HG02610 (cell line): ENCODE results near the gene NT5DC3.
"Not testable (repeated sequence)": the region's sequence is repeated elsewhere in the genome, so short reads cannot be mapped to it uniquely, and the experiment has no call there.

Experiments used
- ATAC-seq: cut with Tn5 transposase; IDR thresholded peaks from one replicate; pipeline ENCODE4 v1.9.1; 2021; ENCODE audit warnings: mild to moderate bottlenecking, moderate library complexity; ENCODE audit not compliant: unreplicated experiment

The NT5DC3 gene

DNA sequence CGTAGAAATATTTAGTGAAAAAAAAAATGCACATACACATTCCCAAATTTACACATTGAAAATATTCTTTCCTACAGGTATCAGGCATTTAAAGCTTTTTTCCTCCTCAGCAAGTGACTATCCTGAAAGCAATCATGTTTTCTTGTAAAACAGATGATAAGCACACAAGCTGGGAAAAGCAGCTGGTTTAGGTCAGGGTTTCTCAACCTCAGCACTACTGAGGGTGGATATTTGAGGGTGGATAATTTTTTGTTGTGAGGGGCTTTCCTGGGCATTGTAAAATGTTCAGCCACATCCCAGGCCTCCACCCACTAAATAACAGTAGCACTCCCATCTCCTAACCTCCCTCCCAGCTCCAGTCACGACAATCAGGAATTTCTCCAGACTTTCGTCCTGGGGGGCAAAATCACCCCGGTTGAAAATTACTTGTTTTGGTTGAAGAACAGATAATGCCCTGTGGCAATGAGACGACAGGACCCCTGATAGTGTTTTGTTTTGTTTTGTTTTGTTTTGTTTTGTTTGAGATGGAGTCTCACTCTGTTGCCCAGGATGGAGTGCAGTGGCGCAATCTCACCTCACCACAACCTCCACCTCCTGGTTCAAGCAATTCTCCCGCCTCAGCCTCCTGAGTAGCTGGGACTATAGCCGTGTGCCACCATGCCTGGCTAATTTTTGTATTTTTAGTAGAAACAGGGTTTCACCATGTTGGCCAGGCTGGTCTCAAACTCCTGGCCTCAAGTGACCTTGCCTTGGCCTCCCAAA lies 15.0 kb upstream of the NT5DC3 start:
- ATAC-seq: no peak

DNA sequence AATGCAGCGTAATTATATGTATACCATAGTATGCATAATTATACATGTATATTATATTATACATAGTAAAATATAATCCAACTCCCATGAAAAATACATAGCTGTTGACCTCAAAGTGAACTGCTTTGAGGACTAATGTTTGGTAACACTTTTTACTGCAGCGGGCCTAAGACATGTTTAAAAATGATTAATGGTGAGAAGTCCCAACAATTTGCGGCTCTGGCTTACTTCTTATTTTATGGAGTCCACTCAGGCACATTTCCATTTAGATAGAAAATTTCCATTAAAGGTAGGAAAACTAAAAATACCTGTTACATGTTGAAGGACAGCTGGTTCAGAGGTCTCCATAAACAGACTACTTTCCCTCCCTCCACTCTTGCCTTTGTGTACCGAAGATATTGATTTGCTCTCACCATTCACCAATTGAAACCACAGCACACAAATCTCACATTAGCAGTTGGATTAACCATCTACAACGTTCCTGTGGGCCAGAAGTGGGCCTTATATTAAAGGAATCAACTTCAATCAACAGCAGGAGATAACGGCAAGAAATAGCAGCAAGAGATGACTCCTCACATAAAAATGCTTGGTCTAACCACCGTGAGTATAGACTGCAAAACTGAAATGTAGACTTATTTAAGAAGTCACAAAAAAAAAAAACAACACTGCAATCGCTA lies 14.1 kb upstream of the NT5DC3 start:
- ATAC-seq: no peak

DNA sequence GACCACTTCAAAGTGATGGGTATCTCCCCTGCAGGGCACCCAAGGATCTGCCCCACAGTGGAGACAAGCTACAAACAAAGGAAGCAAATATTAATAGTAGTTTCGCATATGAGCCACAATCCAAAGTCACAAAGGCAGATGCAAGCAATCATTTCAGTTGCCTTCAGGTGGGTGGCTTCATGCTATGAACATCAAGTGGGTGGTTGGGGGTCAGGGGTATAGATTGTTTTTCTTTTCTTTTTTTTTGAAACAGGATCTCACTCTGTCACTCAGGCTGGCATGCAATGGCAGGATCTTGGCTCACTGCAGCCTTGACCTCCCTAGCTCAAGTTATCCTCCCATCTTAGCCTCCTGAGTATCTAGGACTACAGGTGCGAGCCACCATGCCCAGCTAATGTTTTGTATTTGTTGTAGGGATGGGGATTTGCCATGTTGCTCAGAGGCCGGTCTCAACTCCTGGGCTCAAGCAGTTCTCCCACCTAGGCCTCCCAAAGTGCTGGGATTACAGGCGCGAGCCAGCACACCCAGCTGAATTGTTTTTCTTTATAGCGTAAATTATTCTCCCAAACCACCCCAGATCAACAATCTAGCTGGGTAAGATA lies 13.4 kb upstream of the NT5DC3 start:
- ATAC-seq: no peak

DNA sequence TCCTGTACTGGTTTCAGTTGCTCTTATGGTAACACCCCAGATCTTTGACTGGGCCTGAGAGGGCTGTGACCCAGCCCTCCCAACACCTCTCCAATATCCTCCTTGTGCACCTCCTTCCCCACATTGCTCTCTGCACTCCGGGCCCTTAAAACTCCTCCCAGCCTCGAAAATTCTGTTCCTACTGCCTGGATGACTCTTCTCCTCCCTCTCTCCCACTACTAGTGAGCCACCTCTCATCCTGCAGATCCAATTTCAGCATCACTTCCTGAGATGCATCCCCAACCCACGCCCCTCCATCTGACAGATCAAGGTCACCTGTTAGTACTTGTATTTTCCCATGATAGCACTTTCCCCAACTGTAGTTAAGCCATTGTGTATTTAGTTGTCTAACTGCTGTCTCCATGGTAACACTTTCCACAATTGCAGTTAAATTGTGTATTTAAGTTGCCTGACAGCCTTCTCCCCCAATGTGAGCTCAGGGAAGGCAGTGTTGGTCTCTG lies 11.5 kb upstream of the NT5DC3 start:
- no peak for ATAC-seq

DNA sequence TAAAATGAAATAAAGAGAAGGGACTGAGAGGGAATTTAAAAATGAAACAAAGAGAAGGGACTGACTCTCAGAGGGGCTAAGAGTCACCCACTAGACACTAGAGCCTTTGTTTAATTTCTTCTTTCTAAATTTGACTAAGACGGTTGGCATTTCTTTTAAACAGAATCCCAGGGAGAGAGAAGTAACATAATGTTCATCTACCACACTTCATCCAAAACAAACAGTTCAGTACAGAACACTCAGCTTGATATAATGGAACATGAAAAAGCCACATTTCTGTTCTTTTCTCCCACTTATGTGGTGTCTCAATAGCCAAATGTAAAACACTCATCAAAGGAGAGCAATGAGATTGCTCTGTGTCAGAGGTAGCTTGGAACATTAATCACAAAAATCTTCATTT lies 10.1 kb upstream of the NT5DC3 start:
- ATAC-seq: no peak

DNA sequence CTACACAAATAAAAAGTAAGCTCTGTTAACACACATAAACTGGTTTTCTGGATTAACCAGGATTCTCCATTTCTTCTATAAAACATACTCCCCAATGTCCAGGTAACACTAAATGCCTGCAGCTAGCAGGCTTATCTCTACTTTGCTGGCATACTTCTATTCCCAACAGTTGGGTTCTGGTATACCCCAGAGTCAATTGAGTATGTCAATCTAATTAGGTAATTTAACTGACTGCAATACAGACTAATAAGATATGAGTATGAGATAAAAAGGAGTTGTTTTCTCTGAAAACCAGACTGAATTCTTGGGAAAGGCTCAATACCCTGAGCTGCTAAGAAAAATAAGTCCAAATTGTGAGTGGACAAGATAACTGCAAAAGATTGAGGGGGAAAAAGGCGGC lies 9.4 kb upstream of the NT5DC3 start:
- no peak for ATAC-seq

DNA sequence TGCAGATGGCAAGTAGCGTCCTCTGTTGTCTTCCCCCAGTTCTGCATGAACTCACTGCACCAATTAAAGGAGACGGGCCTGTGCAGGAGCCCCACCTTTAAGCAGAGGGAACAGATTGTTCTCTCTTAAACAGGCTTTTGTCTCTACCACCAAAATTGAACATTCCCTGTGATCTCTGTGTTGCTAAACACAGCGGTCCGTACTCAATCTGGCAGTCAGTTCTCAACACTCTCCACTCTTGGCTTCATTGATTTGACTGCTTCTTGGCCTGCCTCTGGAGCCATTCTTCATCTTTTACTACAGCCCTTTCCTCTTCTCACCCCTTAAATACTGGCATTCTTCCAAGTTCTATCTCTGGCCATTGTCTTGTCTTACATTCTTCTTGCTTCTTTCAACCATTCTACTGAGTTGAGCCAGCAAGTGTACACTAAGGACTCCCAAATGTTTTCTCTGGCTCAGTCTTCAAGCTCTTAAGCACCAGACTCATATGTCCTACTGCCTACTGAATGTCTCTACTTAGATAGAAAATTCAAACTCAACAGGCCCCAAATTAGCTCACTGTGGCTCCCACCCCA lies 8.0 kb upstream of the NT5DC3 start:
- ATAC-seq: no peak

DNA sequence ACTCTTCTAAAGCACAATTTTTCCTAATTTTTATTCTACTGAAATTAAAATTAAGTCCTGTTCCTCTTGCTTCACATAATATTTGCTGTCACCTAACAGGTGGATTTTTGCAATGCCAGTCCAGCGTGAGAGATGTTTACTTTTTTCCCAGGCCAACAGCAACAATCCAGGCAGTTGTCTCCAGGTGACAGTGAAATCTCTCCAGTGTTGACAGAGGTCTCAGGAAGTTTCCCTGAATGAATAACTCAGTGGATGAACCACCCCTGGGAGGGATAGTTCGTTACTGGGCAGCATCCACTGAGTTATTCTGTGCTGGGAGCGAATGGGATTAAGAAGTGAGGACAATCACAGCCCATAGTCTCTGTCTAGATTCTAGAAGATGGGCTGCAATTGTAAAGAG lies 7.1 kb upstream of the NT5DC3 start:
- no peak for ATAC-seq

DNA sequence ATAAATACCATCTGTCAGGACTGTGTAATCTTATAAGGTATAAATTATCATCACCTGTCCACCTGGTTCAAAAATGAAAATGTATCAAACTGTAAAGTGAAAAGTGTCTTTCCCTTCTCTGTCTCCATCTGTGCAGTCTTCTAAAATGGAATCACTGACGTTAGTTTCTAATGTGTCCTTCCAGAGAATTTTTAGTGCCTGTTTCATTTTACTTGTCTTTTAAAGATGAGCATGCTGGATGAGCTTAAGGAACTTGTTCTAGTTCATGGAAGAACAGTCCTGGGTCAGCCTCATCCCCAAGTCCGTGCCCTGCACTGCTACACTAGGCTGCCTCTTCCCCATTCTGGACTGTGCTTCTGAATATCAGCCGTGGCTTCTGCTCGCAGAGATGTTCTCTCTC lies 5.4 kb upstream of the NT5DC3 start:
- no peak for ATAC-seq

DNA sequence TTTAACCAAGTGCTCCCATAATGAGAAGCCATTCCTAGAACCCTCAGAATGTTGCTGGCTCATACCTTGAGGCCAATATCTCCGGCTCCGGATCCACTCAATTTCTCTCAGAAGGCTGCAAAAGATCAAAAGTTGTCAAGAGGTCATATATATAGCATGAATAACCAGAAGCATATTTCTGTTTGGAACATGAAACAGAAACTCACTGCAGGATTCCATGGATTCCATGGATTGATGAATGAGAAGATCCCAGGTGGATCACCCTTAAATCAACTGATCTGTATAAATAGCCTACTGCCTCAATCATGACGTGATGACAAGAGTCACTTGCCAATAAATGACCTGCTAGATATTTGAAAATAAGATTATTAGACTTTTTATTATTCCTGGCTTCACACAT lies 3.3 kb upstream of the NT5DC3 start:
- no peak for ATAC-seq

DNA sequence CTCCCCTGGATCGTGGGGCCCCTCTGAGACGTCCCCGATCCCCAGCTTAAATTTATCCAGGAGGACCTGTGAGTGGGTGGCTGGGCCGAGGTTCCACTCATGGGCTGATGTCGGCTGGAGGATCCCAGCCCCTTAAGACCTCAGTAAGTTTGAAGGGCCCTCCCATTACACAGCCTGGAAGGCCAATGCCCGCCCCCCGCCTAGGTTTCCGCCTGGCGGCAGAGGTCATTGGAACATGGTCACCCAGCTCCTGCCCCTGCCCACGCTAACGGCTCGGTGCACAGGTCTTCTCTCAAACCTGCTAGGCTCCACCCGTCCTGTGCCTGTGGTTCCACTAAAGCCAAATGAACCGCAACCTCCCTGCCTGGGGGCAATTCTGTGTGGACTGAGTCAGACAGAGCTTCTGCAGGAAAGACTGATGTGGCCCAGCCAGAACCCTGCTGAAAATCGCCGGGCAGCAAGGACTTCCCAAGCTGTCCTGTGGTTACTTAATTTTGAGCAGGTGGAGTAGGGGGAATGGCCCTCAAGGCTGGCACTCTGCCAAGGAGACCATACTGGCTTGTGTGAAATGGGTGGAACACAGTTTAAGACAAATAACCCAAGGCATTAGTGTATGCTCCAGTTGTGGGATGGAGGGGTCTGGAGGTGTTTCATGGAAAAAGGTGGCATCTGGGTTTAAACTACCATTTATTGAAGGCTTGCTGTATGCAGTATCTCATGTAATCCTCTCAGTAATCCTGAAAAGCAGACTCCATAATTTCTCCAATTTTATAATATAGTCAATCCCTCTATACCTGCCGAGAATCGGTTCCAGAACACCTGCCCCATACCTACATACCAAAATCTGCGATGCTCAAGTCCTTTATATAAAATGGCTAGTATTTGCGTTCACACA lies 903 bp upstream of the NT5DC3 start:
- no peak for ATAC-seq

DNA sequence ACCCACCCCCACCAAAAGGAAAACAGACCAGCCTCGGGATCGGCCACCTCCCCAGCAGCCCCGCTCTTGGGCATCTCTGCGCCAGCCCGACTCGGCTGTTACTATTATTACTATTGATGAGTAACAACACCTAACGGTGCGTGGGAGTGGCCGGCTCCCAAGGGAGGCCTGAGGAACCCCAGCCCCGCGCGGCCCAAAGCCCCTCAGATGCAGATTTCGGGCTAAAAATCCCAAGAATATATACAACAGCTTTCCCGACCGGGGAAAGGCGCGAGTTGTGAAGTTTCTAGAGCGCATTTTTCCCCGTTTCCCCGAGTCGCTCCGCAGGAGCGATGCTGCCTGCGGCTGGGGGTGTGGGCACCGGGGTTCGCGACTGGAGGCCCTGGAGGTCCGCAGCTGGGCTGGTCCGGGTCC lies 565 bp downstream of the NT5DC3 start:
- ATAC-seq: peak; percentile 43

DNA sequence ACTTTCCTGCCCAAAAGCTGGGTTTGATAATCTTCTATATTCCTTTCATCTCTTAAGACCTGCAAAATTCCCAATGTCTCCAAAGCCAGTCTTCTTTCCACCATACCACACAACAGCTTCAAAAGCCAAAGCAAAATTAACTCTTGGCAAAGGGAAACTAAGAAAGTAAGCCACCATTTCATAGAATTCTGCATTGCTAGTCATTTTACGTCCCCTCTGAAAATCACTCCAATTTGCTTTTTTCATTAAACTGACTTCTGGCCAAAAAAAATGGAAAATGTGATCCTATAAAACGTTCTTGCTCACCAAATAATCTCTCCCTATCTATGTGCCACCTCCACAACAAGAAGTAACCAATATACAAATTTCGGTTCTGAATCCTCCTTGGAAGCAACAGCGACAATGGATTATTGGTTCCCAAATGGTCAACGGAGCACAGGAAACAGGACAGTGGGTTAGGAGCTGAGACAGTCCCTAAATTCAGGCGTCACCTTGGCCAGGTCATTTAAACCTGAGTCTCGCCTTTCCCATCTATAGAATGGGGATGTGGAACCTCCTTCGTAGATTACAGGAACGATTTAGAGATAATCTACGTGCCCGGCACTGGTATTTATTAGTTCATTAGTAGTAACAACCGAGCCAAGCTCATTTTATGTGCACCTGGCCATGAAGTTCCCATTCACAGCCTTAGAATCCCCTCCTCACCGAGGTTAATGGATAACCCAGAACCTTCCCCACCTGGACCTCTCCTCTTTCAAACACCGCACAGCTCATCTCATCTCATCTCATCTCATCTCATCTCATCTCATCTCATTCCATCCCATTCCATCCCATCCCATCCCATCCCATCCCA lies 1.2 kb downstream of the NT5DC3 start:
- no peak for ATAC-seq

DNA sequence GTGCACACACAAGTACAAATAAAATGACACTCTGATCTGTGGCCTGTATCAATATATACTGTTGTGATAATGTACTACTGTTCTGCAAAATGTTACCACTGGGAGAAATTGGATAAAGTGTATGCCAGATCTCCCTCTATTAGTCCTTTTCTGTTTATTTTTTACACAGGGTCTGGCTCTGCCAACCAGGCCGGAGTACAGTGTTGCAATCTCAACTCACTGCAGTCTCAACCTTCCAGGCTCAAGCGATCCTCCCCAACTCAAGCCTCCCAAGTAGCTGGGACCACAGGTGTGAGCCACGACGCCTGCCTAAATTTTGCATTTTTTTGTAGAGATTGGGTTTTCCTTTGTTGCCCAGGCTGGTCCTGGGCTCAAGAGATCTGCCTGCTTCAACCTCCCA lies 1.9 kb downstream of the NT5DC3 start:
- no peak for ATAC-seq

DNA sequence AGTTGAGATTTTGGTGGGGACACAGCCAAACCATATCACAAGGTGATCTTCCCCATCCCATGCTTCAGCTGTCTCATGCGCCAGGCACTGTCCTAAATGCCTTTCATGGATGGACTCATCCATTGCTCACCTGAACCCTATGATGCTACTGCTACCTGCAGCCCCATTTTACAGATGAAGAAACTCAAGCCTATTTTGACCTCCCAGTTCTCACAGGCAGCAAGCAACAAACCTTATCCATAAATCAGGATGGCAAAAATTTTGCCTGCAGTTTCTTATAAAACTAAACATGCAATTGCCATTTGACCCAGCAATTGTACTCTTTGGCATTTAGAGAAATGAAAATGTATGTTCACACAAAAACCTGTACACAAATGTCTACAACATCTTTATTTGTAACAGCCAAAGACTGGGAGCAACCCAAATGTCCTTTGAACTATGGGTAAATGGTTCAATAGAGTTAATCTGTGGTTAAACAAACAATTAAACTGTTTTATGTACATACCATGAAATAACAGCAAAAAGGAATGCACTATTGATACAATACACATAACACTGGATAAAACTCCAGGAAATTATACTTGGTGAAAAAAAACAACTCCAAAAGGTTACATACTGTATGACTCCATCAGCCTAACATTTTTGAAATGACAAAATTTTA lies 2.6 kb downstream of the NT5DC3 start:
- no peak for ATAC-seq

DNA sequence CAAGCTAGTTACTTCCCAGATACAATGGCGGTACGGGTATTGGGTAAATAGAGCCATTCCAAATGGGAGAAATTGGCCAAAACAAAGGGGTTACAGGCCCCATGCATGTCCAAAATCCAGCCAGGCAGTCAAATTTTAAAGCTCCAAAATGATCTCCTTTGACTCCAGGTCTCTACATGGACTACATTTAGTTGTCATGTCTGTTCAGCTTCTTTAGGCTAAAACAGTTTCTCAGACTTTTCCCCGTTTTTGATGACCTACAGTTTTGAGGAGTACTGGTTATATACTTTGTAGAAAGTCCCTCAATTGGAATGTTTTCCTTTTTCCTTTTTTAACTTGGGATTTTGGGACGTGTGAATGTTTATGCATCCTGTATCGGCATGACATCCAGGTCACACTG lies 4.7 kb downstream of the NT5DC3 start:
- no peak for ATAC-seq

DNA sequence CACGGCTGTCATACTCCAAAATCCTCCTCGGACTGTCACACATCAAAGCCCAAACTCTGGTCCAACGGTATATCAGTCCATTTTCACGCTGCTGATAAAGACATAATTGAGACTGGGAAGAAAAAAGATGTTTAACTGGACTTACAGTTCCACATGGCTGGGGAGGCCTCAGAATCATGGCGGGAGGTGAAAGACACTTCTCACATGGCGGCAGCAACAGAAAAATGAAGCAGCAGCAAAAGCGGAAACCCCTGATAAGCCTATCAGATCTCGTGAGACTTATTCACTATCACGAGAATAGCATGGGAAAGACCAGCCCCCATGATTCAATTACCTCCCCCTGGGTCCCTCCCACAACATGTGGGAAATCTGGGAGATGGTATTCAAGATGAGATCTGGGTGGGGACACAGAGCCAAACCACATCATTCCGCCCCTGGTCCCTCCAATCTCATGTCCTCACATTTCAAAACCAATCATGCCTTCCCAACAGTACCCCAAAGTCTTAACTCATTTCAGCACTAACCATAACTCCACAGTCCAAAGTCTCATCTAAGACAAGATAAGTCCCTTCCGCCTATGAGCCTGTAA lies 5.2 kb downstream of the NT5DC3 start:
- ATAC-seq: not testable (repeated sequence)

DNA sequence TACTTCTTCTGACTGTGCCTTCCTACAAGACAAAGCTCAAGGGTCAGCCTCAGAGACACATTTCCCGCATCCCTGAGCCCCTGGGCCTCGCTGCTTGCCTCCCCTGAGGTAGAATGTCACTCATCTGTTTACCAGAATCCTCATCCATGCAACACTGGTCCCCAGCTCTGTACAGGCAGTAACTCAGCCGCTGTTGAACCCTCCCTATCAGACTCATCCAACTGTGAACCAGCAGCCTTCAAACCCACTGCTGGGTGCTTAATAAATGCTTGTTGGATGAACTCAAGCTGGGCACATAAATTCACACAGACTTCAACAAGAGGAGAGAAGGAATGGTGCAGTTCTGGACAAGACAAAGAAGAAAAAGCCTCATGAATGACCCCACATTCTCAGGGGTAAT lies 6.1 kb downstream of the NT5DC3 start:
- ATAC-seq: no peak

DNA sequence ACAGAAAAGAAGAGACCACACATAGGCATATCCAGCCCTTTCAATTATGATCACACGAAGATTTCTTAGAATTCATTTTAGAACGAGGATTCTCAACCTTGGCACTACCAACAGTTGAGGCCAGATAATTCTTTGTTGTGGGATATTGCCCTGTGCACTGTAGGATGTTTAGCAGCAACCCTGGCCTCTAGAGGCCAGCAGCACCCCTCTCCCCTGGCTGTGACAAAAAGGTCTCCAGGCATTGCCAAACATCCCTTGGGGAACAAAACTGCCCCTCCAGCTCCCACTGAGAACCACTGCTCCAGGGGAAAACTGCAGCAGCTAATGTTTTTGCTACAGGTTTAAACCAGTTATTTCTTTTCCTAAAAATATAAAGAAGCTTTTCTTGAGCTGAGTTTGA lies 7.1 kb downstream of the NT5DC3 start:
- no peak for ATAC-seq
